HUDEP-2 (cell line): Measurements from ENCODE around the gene FRMPD1.

Experiments
- DNase-seq, 76 experiments: peaks; one replicate each; lab custom pipeline; 2025; ENCODE audit not compliant: unreplicated experiment in 76 of 76; lab: John Stamatoyannopoulos, UW

Gene FRMPD1

DNA sequence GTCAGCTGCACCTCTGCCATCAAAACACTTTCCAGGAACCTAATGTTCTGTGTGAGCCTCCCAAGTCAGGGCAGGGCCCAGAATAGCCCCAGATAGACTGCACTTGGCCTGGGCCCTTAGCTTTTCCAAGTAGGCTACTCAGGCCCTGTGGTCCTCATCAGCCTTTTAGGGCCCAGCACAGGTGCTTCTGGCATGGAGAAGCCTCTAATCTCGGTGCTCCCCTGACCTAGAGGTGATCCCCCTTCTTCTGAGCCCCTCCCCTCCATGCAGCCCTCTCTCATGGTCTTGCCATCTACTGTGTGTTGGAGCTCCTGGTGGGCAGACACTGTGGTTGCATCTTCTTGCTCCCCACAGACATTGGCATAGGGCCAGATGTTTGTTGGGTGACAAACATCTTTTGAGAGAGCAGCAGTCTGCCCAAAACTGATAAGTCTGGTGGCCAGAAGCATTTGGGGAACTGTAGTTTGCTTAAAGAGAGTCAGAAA is 28.1 kb downstream of the FRMPD1 start:
- DNase-seq = peak in 73 of 76 experiments; percentile 30 to 95 (median 80)

DNA sequence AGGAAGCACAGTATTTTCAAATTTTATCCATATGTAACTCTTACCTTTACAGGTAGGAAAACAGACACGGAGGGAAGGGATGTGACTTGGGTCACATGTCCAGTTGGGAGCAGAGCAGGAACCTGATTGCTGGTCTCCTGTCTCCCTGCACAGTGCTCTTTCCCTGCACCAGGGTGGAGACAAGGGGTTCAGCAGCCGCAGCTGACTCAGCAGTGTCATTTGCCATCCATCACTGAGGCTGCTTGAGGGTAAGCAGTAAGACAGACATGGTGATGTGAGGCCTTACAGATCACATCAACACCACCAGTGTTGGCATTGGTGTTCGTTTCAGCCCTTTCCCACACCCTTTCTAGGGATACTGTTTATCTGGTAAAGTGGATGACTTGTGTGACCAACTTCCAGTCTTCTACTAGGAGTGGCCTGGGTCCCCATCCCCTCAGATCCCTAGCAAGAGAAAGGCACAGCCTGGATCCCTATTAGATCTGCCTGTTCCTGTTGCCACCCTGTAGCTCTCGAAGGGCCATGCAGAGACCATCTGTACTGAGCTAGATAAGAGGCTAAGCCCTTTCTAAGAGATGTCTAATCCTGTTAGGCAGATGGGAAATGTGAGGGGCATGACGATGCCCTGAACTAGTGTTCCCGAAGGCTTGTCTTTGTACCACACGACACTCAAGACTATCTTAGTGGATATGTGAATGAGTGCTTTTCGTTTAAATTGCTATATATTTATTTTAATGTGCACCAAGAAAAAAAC is 29.1 kb downstream of the FRMPD1 start:
- peak in 68 of 76 experiments; percentile 3 to 85 (median 44) for DNase-seq

DNA sequence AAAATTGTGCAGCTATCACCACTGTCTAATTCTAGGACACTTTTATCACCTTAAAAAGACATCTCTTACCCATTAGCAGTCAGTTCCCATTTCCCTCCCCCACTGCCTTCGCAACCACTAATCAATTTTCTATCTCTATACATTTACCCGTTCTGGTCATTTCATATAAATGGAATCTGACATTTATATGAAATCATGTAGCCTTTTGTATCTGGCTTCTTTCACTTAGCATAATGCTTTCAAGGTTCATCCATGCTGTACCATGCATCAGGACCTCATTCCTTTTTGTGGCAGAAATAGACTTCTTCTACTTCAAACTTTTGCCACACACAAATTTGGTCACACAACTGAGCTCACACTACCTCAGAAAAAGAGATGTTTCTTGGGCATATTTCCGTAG is 32.2 kb downstream of the FRMPD1 start:
- DNase-seq = no peak

DNA sequence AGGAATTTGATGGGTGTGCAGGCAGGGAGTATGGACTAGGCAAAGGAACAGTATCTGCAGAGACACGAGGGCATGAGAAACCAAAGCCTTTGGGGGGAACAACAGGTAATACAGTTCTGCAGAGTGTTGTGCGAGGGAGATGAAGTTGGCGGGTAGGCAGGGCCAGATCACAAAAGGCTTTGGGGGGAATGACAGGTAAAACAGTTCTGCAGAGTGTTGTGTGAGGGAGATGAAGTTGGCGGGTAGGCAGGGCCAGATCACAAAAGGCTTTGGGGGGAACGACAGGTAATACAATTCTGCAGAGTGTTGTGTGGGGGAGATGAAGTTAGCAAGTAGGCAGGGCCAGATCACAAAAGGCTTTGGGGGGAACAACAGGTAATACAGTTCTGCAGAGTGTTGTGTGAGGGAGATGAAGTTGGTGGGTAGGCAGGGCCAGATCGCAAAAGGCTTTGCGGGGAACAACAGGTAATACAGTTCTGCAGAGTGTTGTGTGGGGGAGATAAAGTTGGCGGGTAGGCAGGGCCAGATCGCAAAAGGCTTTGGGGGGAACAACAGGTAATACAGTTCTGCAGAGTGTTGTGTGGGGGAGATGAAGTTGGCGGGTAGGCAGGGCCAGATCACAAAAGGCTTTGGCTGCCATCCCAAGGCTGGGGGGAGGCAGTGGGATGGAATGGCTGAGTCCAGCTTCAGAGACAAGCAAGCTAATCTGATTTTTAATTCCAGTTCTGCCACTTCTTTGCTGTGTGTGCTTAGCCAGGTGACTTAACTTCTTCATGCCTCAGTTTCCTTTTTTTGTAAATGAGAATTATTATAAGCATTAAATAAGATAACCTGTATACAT is 33.0 kb downstream of the FRMPD1 start:
- DNase-seq = peak in 13 of 76 experiments; percentile 1 to 34 (median 18)

DNA sequence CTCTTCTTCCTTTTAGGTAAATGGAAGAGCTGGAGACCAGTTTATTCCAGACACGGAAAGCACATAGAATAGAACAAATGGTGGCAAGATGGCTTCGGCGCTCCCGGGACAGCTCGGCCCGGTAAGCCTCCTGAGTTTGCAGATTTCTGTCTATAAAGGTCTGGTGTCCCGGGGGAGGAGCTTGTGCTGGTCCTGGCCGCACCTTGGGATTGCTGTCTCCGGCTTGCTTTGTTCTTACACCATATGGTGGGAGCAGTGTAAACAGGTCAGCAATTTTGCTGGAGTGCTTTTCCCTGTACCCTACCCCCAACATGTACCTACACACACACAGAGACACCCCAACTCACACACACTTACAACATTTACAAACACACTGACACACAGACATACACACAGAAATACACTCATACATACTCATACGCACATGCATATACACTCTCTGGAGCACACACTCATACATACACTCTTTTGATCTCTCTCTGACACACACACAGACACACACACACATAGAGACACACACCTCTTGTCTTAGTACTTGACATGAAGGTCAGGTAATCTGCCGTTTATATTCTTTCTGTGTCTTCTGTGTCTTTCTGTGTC is 42.0 kb downstream of the FRMPD1 start:
- DNase-seq = no peak

DNA sequence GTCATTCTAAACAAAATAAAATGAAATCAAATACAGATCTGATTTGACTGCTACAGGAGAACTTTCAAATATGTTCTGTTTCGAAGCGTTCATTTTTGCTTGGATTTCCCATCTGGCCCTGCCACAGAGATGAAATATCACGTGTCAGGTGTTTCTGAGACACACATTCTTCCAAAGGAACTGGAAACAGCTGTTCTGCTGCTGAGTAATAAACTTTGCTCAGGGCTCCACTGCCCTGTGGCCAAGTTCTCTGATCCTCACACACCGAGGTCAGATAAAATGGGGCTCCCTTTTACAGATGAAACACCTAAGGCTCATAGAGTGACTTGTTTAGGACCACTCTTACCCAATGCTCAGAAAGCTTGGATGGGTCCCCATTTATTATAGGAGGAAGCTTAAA is 42.5 kb downstream of the FRMPD1 start:
- no peak for DNase-seq

DNA sequence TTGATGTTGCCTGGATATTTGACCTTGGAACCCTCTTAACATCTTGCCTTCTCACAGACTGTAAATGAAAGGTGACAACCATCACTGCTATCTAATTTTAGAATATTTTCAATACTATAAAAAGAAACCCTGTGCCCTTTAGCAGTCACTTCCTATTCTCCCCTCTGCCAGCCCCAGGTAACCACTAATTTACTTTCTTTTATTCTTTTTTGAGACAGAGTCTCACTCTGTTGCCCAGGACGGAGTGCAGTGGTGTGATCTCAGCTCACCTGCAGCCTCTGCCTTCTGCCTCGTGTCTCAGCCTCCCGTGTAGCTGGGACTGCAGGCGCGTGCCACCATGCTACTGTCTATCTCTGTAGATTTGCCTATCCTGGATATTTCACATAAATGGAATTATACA is 43.6 kb downstream of the FRMPD1 start:
- no peak for DNase-seq

DNA sequence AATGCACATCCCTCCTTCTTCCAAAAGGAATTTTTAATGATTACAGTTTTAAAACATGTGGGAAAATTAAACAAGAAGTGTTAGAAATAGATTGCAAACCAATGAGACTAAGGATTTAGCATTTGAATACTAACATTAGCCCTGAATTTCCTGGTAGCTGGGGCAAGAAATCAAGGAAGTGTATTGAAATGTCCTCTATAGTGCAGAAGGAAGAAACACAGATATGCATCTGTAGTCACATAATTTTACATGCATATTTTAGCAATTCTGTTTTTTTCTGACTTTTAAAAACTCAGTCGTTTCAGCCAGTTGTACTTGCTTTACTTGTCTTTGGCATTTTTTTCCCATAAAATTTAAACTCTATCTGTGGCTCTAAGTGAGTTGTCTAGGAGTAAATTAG is 45.8 kb downstream of the FRMPD1 start:
- DNase-seq = no peak

DNA sequence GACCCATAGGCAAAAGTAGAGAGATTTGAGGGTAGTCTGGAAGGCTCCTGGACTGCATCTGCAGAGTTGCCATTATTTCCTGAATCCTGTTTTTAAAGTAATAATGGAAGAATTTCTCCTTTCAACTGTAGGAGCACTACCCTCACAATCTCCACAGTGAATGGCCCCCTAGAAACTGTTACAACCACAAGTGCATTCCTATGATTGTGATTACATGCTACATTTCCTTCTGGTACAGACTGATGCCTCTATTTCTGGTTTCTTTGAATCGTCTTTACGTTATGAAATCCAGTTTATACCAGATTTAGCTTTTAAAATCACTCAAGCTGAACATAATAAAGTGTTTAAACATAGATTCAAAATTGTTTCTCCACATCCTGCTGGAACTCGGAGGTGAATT is 49.4 kb downstream of the FRMPD1 start:
- no peak for DNase-seq

DNA sequence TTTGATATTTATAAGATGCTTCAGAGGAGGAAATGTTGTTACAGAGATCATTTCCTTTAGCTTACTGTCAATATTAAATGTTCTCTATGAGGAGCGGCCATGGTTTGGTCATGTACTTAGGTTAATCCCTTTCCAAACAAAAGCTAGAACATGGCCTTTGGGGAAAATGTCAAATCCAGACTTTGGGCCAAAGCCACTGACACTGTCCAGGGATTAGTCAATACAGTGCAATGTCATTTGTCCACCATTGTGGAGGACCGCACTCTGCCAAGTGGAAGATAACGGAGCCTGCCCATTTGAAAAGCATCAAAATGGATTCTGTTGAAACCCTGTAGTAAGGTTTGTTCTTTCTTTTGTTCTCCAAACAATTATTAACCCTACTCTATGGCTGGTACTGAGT is 50.1 kb downstream of the FRMPD1 start:
- DNase-seq = no peak

DNA sequence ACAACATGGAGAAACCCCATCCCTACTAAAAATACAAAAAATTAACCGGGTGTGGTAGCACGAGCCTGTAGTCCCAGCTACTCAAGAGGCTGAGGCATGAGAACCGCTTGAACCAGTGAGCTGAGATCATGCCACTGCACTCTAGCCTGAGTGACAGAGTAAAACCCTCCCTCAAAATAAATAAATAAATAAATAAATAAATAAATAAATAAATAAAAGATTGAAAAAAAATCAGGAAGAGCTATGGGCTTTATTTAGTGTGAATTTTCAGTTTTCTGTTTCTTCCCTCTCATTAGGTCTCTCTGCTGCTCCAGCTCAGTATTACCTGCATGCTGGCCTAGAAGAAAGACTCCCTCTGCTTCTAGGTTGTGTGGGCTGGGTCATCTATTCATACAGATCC is 55.0 kb downstream of the FRMPD1 start:
- no peak for DNase-seq

DNA sequence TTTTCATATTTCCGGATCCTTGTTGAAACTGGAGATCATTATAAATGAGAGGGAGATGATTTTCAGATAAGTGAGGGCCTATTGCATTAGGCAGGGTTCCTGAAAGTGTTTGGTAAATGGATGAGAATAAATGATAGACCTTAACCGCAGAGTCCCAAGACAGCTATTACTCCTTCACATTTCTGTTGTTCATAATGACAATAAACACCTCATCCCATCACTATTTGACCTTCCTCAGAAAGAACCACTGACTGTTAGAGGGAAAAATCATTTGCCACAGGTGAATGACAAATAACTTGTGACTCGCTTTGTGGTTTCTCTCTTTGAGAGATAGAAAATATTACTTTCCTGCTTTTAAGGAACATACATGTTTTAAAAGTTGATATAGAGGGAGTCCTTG is 55.5 kb downstream of the FRMPD1 start:
- no peak for DNase-seq

DNA sequence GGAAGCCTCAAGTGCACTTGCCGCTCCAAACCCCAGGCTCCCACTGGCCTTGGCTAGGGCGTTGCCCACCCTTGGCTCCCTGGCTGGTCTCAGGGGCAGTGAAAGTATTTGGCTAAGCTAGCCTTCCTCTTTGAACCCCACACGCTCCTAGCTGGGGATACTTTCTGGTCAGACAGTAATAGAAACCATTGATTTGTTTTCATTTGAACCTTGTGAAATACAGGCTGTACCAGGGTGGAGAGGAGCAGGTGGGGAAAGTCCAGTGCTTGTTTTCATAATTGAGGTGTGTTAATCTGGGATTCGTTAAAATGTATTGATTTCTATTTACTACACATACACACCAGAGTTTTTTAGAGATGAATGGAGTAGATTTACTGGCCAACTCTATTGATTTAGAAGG is 57.0 kb downstream of the FRMPD1 start:
- DNase-seq = no peak

DNA sequence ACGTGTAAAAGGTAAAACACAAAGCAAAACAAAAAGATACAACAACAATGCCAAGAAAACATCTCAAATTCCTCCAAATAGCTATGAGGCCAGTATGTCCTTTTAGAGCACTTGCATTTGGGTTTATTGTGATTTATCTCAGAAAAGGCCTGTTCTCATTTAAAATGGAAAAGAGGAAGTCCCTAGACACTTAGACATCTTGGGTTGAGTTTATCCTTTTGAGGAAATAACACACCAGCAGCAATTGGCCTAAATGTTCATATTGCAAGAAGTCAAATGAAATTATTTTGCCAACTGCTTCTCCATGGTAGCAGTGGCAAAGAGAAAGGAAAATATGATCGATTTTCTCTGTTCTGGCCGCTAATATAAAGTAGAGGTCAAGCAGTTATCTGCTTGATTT is 59.3 kb downstream of the FRMPD1 start:
- no peak for DNase-seq

DNA sequence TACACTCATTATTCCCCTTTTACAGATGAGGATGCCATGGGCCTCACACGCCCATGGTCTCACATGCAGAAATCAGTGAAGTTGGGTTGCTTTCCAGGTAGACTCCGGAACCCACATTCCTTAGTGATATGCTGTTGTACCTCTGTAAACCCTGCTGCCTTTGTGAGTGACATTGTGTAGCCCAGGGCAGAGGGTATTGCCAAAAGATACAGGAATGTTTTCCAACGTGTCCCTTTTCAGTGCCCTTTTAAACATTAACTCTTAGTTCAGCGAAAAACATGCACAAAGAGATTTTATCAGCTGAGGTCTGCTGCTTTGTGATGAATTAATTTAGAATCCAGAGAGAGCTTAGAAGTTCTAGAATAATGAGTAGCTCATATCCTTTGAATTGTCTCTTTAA is 64.5 kb downstream of the FRMPD1 start:
- no peak for DNase-seq

DNA sequence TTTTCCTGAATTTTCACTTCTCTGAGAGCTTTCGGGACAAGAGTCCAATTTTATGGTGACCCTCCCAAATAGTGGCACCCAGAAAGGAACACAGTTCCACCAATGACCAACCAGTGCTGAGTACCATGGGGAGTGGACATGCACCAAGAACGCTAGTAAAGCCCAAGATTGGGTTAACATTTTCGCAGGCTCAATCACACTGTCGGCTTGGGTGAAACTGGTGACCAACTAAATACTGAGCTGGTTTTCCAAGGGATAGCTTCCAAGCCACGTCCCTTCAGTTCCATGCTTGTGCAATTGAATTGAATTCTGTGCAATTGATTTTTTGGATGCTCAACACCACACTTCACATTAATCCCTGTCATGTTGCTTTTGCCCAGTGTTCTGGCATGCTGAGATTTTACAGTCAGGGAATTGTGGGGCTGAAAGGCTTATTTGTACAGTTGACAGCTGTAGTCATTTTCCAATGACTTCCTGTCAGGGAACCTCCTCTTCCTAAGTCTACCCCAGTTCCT is 65.3 kb downstream of the FRMPD1 start:
- DNase-seq = no peak

DNA sequence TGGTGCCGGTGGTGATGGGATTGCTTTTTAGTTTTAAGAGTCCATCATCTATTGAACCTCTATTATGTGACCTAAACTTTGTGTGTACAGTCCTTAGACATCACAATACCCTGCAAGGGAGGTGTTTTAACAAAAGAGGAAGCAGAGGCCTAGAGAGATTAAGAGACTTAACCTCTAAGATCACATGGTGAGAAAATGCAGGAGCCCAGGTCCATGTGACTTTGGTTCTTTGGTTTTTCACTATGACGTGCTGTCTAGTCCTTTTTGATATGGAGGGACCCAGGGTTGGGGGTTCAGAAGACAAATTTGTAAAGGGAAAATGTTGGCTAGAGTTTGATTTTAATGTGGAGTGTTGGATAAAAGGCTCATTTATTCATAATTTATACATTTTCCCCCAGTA is 68.8 kb downstream of the FRMPD1 start:
- DNase-seq = no peak

DNA sequence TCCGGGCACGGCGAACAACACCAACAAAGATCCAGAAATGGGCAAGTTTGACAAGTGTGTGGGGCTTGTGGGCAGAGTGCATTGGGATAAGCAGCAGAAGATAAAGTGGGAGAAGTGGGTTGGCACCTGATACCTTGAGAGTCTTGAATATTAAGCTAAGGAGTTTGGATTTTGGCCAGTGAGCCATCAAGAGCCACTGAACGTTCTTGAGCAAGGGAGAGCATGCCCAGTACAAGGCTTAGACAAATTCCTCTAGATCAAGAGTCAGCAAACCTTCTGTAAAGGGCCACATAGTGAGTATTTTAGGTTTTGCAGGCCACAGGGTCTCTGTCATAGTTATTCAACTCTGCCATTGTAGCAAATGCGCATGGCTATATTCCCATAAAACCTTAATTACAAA is 76.3 kb downstream of the FRMPD1 start:
- DNase-seq = no peak

DNA sequence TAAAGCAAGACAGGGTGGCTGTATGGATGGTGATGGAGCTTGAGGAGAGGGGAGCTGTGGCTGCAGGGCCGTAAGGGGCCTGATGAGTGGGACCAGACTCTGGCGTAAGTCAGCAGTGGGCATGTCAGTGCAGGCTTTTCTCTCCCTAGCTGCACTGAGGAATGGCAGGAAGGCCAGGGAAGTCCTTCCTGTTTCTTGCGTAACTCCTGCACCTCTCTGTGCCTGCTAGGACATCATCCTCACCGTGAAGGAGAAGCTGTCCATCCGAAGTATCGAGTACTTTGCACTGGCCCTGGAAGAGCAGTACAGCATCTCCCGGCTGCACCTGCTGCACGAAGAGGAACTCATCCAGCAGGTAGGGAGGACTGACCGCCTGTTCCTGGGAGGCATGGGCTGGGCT is 78.7 kb downstream of the FRMPD1 start:
- no peak for DNase-seq

DNA sequence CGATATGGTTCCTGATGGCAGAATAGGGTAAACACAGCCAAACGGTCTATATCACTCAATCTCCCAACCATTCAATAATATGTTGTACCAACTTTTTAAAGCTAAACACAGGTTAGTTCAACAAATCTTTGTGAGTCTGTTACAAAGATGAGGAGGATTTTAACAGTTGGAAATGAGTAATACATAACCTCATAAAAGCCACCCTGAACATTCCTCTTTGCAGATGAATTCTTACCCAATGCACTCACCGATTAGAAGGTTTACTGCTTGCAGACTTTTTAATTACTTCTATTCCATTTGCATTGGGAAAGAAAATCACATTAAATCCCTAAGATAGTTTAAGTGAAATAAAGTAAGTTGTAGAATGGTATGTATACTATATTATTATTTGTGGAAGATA is 79.5 kb downstream of the FRMPD1 start:
- no peak for DNase-seq

DNA sequence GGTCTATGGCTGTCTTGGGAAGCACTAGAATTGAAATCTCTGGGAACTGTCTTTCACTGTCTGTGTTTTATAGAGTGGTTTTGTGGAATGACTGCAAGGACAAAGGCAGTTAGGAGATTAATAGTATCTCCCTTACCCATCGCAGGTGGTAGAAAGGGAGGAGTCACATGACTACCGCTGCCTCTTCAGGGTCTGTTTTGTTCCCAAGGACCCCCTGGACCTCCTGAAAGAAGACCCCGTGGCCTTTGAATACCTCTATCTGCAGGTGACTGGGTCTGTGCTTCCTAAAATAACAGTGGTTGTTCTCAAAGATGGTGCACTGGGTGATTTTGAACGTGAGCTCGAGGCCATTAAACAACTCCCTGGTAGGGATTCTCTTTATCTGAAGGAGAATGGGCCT is 80.1 kb downstream of the FRMPD1 start:
- no peak for DNase-seq
